Thyroid gland (tissue), 4 donors: ENCODE data around the gene SETD4.

Experiments used
- CTCF ChIP-seq, 6 experiments: fragments of 200-600 bp in 3 of 6; fragments of 450-650 bp in 3 of 6; sonication (generic) in 3 of 6; IDR thresholded peaks; one replicate each; pipeline ENCODE4 v1.5.1; 2016 to 2019; ENCODE audit warnings: antibody characterized with exemption in 6 of 6, mild to moderate bottlenecking in 2 of 6, inconsistent platforms in 1 of 6, moderate library complexity in 1 of 6
- POLR2A ChIP-seq, 2 donors: fragments of 450-650 bp; IDR thresholded peaks; one replicate each; pipeline ENCODE4 v1.6.1; 2017; ENCODE audit warnings: antibody characterized with exemption in 2 of 2, mild to moderate bottlenecking in 2 of 2, moderate library complexity in 1 of 2

GRCh38 chr21:35987475-35987874, 72.9 kb downstream of the SETD4 start:
- TF ChIP-seq CTCF (IDR thresholded peaks at IDR 0.05), result no peak
- no peak for TF ChIP-seq POLR2A (IDR thresholded peaks at IDR 0.05)
